GM21825 (cell line): ENCODE data around the gene TDG.

Source experiments
- ATAC-seq: cut with Tn5 transposase; IDR thresholded peaks from one replicate; pipeline ENCODE4 v1.9.1; 2021; ENCODE audit warnings: mild to moderate bottlenecking, moderate library complexity; ENCODE audit not compliant: unreplicated experiment

Gene TDG

DNA sequence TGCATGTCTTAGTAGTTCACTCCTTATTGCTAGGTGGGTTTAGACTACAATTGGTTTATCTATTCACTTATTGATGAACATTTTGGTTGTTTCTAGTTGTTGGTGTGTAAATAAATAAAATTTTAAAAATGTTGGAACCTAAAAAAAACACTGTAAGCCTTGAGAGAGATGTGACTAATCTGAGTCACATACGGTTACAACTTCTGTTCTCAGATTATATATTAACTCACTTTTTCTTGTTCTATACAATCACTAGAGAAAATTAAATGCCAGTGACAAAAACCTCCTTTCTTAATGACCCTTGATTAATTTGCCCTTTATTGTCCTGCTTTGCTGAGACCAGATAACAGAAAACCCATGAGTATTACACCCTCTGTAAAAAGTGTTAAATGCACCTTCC, 7.1 kb upstream of the TDG start:
- ATAC-seq = no peak

DNA sequence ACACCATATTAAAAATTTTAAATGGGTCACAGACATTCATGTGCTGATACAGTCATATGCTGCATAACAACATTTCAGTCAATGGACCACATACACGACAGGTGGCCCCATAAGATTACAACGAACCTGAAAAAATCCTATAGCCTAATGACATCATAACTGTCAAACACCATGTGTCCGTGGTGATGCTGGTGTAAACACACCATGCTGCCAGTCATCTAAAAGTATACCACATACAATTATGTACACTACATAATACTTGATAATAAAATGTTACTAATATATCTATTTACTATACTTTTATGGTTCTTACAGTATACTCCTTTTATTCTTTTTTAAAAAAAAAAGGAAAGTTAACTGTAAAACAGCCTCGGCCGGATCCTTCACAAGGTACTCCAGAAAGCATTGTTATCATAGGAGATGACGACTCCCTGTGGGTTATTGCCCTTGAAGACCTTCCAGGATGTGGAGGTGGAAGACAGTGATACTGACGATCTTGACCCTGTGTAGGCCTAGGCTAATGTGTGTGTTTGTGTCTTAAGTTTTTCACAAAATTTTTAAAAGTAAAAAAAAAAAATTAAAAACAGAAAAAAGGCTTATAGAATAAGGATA, 5.0 kb upstream of the TDG start:
- no peak for ATAC-seq

DNA sequence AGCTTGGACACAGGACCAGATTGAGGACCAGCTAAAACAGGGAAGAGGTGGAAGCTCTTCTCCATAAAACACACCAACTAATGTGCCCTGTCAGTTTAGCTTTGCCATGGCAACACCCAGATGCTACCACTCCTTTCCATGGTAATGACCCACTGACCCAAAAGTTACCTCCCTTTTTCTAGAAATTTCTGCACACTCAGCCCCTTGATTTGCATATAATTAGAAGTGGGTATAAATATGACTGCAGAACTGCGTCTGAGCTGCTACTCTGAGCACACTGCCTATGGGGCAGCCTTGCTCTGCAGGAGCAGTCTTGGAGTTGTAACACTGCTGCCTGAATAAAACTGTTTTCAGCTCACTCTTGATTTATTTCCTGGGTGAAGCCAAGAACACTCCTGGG, 3.2 kb upstream of the TDG start:
- ATAC-seq = no peak

DNA sequence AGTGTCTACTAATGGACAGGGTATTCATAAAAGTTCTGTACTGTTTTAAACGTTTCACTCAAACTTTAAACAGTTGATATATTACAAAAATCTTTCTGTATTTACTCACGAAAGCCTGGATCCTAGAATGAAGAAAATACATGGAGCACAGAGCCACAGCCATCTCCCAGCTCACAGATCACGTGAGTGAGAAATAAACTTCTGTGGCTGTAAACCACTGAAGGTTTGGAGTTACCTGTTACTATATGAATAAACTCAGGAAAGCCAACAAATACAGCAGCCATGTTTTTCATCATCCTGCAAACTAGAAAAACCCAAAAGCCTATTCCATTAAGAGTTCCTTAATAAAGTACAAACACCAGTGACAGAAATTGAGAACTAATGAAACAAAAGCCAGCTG, 867 bp upstream of the TDG start:
- ATAC-seq = no peak

DNA sequence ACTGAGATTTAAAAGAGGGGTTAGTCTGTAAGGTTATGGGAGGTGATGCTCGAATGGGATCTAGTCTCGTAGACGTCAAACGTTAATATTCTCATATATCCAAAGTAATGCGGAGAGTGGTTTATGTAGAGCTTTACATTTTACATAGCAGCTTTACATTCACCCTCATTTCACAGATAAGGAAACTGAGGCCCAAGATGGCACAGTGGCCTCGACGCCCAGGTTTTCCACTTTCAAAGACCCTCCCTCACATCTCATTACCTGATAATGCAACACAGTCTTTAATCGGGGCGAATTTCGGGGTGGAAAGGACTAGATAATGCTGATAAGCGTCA, 450 bp upstream of the TDG start:
- ATAC-seq = no peak

DNA sequence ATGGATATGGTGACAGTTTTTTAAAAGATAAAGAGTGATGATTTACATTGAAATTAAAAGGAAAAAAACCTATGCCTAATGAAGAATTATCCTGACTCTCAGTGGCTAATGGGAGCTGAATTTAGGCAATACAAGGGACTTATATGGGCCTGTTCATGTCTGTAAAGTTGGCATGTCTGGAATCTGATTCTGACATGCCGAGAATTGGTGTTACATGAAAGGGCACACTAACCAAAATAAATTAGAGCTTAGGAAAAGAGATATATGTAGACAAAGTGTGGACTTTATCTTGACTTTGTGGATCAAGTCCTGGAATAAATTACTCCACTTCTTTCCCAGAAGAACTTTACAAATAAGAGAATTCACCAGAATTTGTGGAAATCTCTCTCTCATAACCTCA, 1.1 kb downstream of the TDG start:
- ATAC-seq = no peak

DNA sequence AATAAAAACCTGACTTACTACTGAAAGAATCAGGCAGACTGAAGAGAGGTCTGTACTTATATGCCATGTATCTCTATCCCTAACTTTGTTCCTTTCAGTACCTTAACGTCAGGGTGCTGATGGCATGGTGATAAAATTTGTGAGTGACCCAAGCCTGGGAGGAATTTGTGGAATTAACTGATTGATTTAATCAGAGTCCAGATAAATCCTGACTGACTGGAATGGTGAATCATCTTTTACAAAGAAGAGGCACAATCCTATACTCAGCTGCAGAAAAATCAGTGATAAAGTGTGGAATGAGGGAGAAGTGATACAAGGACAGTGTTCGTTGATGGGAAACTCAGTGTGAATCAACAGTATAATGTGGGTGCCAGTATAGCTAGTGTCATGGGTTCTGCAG, 3.7 kb downstream of the TDG start:
- ATAC-seq = no peak

DNA sequence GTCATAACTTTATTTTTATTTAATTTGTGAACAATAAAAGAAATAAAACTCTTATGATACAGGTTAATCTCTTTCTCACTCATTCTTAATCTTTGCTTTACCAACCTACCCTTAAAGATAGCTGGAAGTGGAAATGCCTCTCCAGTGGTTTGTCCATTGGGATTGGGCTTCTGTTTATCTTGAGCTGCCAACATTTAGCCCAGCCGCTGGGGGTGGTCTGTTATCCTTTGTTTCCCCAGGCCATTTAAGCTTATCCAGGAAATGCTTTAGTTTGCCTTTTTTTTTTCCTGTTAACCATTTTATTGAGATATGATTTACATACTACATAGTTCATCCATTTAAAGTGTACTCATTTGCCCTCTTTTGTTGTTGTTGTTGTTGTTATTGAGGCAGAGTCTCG, 8.2 kb downstream of the TDG start:
- no peak for ATAC-seq

DNA sequence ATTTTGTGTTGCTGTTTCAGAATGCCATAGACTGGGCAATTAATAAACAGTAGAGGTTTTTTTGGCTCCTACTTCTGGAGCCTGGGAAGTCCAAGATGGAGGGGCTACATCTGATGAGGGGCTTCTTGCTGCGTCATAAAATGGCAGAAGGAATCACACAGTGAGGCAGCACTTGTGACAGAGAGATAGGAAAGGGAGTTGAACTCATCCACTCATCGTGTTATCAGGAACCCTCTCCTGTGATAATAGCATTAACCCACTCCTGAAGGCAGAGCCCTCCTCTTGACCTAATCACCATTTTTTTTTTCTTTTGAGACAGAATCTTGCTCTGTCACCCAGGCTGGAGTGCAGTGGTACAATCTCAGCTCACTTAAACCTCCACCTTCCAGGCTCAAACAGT, 9.7 kb downstream of the TDG start:
- no peak for ATAC-seq

DNA sequence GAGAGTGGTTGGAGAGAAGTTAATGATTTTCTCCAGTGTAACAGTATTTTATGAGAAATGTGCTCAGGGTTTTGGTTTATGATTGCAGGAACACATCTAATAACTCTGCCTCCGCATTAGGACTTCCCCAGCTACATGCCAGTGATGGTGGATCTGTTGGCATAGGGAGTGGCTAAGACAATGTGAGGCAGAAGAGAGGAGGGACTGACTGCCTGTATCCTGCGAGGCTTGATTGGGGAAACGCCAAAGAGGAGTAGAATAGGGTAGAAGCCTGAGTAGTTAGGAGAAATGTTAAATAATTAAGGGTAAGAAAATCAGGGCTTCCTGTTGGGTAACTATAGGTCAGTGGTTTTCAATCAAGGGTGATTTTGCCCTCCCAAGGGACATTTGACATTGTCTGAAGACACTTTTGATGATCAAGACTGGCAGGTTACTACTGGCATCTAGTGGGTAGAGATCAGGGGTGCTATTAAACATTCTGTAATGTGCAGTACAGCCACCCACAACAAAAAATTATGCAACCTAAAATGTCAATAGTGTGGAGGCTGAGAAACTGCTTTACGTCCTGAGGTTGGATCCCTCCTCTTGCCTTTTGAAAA, 12.8 kb downstream of the TDG start:
- no peak for ATAC-seq

DNA sequence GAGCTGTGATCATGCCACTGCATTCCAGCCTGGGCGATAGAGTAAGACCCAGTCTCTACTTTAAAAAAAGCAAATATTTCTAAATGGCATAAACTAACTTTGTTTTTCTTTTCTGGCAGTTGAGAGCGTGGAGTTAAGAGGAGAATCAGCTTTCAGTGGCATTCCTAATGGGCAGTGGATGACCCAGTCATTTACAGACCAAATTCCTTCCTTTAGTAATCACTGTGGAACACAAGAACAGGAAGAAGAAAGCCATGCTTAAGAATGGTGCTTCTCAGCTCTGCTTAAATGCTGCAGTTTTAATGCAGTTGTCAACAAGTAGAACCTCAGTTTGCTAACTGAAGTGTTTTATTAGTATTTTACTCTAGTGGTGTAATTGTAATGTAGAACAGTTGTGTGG, 21.2 kb downstream of the TDG start:
- ATAC-seq = no peak

DNA sequence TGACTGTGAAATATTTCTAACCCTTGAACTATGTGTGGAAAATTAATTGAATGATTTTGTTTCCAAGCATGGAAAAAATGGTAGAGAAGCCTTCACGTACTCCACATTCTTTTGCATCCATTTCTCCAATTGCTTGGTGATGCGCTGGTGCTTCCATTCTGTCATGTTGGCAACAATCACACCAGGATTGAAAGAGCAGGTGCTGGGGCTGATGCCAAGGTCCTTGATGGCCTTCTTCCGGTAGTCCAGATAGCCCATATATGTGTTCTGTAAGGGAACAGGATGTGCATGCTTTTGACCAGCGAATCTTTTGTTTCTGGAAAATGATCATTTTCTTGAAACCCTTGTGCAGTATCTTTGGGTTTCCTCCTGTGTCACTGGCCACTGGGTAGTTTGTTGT, 28.6 kb downstream of the TDG start:
- no peak for ATAC-seq

DNA sequence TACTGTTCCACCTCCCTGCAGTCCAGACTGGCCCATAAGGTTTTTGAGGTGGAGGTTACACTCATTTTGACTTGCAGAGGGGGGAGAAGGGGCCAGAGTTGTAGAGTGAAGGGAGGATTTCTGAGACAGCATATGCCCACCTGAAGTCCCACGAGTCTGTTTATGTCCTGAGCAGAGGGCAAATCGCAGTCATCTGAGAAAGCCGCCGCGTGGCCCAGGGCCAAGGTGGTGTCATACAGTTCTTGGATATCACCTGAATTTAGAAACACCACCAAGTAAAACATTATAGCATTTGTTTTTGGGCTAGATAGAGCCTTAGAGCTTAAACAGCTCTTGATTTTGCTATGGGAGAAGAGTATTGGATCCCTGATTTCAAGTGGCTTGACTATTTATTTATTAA, 30.9 kb downstream of the TDG start:
- no peak for ATAC-seq

DNA sequence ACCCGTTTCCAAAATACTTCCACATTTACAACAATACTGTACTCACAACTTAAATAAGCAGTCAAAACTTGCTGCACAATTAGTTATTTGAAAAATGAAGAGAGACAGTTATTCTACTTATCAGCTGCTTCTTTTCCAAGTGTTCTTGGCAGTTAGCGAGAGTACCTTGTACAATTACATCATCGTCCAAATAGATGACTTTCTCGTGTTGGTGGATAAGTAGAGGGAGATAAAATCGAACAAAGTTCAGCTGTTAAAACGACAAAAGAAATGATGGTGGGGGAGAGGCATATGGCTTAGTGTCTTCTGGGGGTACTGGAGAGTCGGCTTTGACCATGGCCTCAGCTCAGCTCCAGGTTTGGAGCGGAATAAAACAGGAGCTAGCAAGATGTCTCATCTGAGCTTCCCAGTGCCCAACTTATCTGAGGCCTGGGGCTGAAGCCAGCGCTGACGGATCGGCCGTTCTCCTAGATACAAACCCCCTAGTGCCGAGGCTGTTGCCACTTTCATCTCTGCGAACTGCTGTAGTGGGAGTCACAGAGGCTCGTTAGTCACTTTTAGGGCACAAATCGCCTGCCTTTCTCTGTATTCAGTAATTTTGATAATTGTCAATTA, 31.7 kb downstream of the TDG start:
- no peak for ATAC-seq

DNA sequence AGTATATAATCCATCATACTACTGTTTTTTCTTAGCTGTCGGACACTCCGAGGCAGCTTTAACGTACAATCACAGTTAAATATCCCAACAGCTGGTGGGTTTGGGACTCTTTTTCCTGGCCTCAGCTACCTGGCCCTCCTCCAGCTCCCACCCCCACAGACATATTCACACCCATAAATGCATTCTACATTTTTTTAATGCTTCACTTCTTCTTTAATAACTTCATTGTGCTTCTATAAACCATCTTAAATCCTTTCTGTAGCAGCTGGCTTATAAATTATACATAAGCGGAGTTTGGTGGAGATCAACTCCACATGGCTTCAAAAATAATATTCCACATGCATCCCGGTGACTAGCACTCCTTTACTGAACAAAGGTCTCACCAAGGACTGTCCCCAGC, 33.3 kb downstream of the TDG start:
- no peak for ATAC-seq

DNA sequence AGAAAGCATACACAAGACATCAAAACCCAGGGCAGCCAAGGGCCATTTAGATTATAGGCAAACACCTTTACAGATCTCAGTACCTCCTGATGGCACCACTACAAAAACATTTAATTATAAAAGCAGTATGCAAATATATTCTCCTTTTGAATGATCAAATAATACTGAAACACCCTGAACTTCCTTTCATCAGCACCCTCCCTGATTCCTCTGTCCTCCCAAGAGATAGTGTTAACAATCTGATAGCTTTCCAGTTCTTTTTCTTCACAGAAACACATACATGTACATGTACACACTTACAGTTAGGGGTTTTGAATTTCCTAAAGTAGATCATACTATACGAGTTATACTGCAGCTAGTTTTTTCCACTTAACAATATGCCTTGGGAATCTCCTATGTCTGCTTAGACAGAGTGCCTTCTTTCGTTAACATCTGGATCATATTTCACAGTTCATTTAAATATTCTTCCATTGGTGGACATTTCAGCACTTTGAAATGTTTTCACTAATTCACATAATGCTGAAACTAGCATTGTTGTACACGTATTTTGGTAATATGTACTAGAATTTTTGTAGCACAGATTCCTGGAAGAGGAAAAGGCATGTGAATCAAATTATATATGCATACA, 35.2 kb downstream of the TDG start:
- no peak for ATAC-seq

DNA sequence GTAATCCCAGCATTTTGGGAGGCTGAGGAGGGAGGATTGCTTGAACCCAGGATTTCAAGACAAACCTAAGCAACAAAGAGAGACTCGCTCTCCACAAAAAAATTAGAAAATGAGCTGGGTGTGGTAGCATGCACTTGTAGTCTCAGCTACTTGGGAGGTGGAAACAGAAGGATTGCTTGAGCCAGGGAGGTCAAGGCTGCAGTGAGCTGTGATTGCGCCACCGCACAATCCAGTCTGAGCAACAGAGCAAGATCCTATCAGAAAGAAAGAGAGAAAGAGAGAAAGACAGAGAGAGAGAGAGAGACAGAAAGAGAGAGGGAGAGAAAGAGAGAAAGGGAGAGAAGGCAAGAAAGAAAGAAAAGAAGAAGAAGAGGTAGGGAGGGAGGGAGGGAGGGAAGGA, 37.0 kb downstream of the TDG start:
- ATAC-seq = no peak

DNA sequence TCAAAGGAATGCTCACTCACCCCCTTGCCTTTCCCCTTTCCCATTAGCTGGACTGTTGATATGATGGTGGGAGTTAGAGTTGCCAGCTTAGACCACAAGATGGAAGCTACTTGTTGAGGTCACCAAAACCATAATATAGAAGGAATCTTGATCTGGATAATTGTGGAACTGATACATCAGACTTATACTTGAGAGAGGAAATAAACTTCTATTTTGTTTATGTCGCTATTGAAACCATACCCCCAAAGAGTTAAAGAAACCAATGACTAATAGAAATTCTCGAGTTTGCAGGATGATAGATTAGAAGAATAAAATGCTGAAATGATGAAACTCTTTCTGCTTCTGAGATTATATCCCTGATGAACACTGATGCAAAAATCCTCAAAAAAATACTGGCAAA, 37.9 kb downstream of the TDG start:
- no peak for ATAC-seq

DNA sequence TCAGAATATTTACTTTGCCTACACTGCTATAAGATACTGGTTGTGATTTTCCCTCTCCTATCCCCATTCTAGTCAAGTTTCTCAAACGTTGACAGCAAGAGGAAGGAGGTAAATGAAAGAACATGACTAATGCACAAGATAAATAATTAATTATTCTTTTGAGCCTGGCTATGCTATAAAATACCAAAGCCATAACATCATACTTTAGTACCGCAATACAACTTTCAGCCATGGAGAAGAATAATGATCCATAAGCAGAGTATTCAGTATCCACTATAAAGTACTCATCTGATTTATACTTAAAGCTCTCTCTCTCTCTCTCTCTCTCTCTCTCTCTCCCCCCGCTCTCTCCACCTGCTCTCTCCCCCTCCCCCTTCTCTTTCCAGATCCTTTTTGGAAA, 41.3 kb downstream of the TDG start:
- no peak for ATAC-seq

DNA sequence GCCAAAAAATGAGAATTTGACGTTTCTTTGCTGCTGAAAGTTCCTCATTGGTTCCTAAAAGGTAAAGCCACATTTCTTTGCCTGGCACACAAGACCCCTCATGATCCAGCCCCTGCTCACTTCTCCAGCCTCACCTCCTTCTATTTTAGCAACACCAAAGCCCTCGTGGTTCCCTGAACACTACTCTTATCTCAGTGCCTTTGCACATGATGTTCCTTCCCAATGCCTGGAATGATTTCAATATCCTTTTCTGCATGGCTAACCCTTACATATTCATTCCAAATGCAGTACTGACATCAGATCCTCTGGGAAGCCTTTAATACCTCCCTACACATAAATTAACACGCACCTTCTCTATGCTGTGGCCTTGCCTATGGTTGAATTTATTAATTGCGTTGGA, 44.4 kb downstream of the TDG start:
- ATAC-seq = no peak

DNA sequence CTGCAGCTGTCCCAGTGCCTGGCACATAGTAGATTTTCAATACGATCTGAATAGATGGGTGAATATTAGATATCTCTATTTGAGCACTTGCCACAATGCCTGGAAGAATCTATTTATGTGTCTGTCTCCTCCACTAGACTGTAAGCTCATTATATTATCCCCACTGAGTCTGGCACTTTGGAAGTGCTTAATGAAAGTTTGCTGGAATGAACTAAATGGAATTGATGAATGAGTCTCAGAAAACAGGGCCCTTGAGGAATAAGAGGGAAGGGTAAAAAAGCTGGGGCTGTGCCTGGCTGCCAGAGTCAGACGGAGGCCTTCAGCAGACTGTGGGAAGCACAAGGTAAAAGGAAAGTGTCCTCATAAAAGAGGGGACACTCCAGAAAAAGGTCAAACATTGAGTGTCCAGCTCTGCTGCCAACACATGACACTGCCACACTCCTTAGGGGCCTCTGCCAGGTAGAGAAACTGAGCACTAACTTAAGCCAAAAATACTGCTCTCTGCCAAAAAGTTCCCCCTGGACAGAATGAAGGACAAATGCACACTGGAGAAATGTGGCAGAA, 45.0 kb downstream of the TDG start:
- ATAC-seq = no peak

DNA sequence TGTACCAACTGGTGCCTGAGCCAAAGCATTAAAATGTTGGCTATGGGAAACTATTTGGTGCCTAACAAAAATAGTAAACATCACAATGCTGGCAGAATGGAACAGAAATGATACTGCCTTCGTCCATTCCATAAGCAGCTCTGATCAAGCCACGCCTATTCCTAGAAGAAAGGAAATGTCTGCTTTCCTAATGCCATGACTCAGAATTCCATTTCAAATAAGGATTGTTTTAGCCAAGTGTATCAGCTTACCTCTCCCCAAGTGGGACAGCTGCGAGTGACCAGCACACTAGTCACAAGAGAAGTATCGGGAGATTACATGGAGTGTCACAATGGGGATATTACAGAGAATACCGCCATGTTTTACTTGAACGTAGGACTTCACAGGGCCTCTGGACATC, 45.6 kb downstream of the TDG start:
- ATAC-seq = no peak
